Left forelimb (tissue), 1 donor: Measurements from ENCODE around the gene RFFL.
"Not testable (repeated sequence)": the region's sequence is repeated elsewhere in the genome, so short reads cannot be mapped to it uniquely, and the experiment has no call there.

Experiments
- DNase-seq: peaks from one replicate; pipeline ENCODE4 v3.0.0-alpha.2; 2018; ENCODE audit warnings: low spot score

Gene RFFL

GRCh38 chr17:35048685-35049379 is 14.7 kb downstream of the RFFL start:
- no peak for DNase-seq

DNA sequence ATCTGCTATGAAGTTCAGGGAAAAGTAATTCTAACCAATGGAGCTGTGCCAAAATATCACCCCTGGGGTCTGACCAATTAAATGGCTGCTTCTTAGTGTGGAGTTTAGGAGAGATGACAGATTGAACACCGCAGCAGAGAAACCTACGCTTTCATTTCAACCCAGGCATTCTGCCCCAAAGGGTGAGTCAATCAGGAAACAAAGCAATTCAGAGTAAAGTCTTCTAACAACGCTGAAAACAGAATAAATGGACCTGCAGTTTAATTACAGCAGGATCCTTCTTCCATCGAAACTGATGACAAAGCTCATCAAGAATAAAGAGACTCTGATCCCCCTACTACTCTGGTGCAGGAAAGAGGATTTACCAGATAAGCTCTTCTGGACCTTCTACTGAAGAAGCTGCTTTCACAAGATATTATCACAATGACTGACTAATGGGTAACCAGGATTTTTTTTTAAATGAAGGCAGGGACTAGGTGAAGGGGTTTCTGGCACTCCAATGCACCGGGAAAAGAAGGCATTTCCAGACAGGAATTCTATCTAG is 16.7 kb downstream of the RFFL start:
- no peak for DNase-seq

GRCh38 chr17:35046245-35046644 is 17.3 kb downstream of the RFFL start:
- DNase-seq: no peak

DNA sequence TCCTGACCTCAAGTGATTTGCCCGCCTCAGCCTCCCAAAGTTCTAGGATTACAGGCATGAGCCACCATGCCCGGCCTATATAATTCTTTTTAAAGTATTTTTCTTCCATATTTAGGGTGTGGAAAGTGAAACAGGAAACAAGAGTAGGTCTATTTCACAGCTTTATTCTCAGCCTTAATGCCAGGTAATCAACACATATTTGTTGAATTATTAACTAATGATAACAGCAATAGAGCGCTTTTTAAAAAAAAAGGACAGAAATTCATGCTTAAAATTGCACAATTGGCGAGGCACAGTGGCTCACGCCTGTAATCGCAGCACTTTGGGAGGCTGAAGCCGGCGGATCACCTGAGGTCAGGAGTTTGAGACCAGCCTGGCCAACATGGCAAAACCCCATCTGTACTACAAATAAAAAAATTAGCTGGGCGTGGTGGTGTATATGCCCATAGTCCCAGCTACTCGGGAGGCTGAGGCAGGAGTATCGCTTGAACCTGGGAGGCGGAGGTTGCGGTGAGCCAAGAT is 18.0 kb downstream of the RFFL start:
- DNase-seq: not testable (repeated sequence)

DNA sequence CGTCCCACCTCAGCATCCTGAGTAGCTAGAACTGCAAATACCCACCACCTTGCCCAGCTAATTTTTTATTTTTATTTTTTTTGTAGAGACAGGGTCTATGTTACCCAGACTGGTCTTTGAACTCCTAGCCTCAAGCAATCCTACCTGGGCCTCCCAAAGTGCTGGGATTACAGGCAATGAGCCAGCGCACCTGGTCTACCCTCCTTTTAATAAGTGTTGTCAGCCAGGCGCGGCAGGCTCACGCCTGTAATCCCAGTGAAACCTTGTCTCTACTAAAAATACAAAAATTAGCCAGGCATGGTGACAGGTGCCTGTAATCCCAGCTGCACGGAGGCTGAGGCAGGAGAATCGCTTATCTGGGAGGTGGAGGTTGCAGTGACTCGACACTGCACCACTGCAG is 19.3 kb downstream of the RFFL start:
- DNase-seq: no peak

- DNase-seq: no peak
Observed at GRCh38 chr17:35041390-35041789, 22.1 kb downstream of the RFFL start.

GRCh38 chr17:35038453-35038852 is 25.1 kb downstream of the RFFL start:
- no peak for DNase-seq

DNA sequence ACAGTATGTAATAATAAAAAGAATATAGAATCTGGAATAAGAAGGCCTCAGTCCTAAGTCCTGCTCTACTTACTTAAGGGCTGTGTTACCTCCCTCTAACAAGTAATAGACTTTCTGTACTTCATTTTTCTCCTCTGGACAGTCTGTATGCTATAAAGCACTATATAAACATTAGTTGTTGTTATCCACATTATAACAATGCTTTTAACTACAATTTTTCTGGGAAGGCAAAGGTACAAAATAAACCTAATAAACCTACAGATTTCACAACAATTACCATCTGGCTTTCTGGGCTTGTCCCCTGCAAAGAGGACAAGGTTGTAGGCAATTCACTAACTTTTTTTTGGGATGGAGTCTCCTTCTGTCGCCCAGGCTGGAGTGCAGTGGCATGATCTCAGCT is 32.7 kb downstream of the RFFL start:
- no peak for DNase-seq

GRCh38 chr17:35028531-35029262 is 34.8 kb downstream of the RFFL start:
- no peak for DNase-seq

- DNase-seq: not testable (repeated sequence)
Observed at GRCh38 chr17:35028097-35028496, 35.4 kb downstream of the RFFL start.

- DNase-seq: no peak
Observed at GRCh38 chr17:35025541-35025940, 38.0 kb downstream of the RFFL start.

GRCh38 chr17:35023538-35023937 is 40.0 kb downstream of the RFFL start:
- no peak for DNase-seq

DNA sequence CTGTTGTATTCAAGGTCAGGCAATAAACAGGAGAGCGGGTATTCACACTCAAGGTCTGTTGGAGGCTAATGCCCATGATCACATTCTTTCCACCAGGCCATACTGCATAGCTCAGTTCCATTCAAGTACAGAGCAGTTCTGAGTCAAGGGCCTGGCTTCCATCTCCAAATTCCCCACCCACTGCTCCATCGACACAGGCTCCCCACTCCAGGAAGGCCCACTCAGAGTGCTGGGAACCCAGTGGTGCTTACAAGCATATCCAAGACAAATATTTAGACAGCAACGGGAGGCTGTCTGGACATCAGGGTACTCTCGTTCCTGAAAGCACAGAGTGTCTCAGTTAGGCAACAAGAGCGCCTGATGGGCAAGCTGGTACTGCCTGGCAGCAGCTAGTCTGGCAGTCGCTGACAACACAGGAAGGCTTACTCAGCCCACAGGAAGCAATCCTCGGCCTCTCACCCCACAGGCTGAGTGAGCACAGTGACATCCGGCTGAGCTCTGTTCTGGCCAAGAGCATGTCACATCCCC is 40.9 kb downstream of the RFFL start:
- DNase-seq: no peak

DNA sequence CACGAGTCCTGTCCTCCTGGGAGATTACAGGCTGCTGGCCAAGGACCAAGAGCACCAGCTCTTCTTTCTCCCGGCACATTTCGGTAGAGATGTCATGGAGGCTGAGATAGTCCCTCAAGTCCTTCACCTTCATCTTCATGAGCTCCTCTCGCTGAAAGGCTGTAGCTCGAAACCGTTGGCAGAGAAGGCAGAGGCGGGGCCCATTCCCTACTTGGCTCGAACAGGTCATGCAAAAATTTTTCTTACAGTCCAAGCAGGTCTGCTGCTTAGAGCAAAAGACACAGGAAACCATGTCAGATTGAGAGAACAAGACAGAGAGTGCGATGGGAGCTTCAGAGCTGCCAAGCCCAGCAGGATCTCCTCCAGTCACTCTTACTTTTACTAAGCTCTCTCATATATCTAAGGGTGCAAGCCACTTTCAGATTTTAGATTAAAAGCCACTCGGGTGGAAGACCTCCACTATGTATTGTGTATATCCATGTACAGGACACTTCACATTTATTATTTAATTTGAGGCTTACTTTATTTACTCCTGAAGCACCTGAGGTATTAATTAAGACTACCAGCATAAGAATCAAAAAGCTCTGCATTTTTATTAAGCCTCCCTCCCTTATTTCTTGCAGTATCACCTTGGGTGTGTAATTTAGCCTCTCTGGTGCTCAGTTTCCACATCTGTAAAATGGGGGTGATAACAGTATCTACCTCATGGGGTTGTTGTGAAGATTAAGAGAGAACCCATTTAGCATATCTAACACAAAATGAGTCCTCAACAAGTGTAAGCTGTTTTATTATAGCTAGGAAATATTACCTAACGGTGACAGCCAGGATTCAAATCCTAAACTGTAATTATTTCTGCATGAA is 41.8 kb downstream of the RFFL start:
- DNase-seq: no peak

- no peak for DNase-seq
Observed at GRCh38 chr17:35019386-35020179, 43.9 kb downstream of the RFFL start.

- no peak for DNase-seq
Observed at GRCh38 chr17:35018814-35019213, 44.7 kb downstream of the RFFL start.

DNA sequence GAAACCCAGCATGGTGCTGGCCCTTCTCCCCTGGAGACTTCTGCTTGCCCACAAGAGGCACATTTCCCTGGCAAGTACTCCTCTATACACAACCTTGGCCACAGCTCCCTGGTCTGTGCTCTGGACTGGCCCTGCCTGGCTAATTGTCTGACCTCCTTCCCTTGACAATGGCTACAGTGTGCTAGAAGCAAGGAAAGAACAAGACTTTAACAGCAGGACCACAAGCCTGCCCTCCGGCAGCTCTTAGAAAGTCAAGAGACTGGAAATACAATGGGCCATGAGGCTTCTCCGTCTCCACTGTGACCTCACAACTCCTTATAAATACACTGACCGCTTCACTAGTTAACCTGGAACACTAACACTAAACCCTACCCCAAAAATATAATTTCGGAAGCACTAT is 46.5 kb downstream of the RFFL start:
- no peak for DNase-seq

GRCh38 chr17:35016369-35016768 is 47.1 kb downstream of the RFFL start:
- no peak for DNase-seq

GRCh38 chr17:35011671-35012216 is 51.8 kb downstream of the RFFL start:
- no peak for DNase-seq

- no peak for DNase-seq
Observed at GRCh38 chr17:35010093-35010492, 53.4 kb downstream of the RFFL start.

- DNase-seq: peak; percentile 46
Observed at GRCh38 chr17:35006961-35007360, 56.5 kb downstream of the RFFL start.
